GM19463 (cell line): ENCODE measurements around the gene SERPINA6.
"Not testable (repeated sequence)": the region's sequence is repeated elsewhere in the genome, so short reads cannot be mapped to it uniquely, and the experiment has no call there.

Source experiments
- ATAC-seq: cut with Tn5 transposase; IDR thresholded peaks from one replicate; pipeline ENCODE4 v1.9.1; 2021; ENCODE audit warnings: mild to moderate bottlenecking, moderate library complexity; ENCODE audit not compliant: unreplicated experiment

The SERPINA6 gene

GRCh38 chr14:94354638-94355185, 31.6 kb upstream of the SERPINA6 start:
- no peak for ATAC-seq

GRCh38 chr14:94354190-94354589, 31.1 kb upstream of the SERPINA6 start:
- not testable (repeated sequence) for ATAC-seq

DNA sequence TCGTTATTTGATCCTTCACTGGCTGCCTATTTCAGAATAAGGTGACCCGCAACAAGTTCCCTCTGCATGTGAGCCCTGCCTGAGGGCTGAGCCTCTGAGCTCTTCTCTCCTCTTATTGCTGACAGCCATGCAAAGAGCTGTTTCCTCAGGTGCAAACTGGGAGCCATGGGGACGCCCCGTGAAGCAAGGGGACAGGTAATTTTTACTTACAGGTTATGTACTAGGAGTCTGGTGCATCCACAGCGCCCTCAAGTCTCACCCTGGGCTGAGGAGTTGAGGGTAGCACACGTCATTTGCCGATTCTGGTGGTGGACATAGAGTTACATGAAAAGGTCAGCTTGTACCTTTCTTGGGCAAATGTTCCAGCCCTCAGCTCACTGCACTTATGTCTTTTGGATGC, 26.1 kb upstream of the SERPINA6 start:
- no peak for ATAC-seq

- no peak for ATAC-seq
Observed at GRCh38 chr14:94348836-94349235, 25.7 kb upstream of the SERPINA6 start.

DNA sequence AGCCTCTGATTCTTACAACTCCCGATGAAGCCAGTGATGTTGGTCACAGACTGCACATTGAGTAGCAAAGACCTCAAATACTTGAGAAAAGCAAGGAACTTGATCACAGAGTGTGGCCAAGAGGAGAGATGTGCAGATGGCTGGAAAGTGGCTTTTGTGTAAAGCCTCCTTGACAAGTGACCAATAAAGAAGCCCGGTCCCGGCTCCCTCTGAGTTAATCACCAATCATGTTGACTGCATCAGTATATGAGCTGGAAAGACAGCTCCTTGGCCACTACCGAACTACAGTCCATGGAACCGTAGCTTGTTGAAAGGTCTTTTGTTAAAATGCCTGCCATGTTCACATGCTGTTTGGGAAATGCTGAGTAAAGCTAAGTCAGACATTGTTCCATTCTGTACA, 23.7 kb upstream of the SERPINA6 start:
- no peak for ATAC-seq

DNA sequence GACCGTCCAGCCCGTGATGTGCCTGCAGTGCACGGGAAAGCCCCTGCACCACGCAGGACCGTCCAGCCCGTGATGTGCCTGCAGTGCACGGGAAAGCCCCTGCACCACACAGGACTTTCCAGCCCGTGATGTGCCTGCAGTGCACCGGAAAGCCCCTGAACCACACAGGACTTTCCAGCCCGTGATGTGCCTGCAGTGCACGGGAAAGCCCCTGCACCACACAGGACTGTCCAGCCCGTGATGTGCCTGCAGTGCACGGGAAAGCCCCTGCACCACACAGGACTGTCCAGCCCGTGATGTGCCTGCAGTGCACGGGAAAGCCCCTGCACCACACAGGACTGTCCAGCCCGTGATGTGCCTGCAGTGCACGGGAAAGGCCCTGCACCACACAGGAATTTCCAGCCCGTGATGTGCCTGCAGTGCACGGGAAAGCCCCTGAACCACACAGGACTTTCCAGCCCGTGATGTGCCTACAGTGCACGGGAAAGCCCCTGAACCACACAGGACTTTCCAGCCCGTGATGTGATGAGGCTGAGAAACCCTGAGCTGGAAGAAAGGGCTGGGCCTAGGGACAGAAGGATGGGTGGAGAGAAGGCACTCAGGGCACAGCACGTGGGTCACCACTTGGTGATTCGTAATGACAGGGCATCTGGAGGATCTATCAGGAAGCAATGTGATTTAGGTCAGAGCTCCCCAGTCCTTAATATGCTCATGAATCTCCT, 23.1 kb upstream of the SERPINA6 start:
- ATAC-seq = peak; percentile 76

DNA sequence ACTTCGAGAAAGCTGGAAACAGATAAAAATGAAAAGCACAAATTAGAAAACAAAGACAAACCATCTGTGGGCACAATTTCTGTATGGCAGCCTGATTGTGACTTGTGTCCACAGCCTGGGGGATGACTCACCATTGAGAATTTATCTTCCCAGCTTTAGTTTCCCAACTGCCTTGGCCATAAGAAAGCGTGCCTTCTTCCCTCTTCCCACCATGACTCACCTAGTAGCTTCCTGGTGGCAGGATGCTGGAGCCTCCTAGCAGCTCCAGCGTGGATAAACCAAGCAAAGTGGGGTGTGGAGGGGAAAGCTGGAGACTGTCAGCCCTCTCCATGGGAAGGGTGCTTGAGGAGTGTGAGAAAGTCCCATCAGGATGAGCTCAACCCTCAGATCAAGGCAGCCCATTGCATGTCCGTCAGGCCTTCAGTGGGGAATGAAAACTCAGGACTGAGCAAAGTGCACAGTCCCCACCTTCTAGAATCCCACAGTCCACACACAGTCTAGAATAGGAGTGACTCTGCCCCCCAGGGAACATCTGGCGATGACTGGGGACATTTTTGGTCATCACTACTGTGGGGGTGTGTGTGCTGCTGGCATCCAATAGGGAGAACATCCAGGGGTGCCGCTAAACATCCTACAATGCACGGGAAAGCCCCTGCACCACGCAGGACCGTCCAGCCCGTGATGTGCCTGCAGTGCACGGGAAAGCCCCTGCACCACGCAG, 22.4 kb upstream of the SERPINA6 start:
- no peak for ATAC-seq

DNA sequence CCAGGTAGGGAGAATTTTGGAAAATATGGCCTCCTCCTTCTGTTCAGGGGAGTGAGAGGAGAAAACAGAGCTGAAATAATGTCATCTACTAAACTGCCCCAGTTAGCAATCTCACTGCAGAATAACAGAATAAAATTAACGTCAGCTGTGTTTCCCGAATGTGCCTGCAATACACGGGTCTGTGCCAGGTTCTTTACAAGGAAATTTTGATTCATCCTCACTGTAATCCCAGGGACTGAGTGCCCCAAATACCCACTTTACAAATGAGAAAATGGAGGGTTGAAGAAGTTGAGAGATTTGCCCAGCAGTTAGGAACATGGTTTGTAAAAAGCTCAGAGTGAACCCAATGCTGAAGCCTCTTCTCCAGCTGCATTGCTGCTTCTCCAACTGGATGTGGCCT, 21.3 kb upstream of the SERPINA6 start:
- no peak for ATAC-seq

GRCh38 chr14:94343238-94344005, 20.3 kb upstream of the SERPINA6 start:
- no peak for ATAC-seq

GRCh38 chr14:94342334-94342934, 19.3 kb upstream of the SERPINA6 start:
- no peak for ATAC-seq

DNA sequence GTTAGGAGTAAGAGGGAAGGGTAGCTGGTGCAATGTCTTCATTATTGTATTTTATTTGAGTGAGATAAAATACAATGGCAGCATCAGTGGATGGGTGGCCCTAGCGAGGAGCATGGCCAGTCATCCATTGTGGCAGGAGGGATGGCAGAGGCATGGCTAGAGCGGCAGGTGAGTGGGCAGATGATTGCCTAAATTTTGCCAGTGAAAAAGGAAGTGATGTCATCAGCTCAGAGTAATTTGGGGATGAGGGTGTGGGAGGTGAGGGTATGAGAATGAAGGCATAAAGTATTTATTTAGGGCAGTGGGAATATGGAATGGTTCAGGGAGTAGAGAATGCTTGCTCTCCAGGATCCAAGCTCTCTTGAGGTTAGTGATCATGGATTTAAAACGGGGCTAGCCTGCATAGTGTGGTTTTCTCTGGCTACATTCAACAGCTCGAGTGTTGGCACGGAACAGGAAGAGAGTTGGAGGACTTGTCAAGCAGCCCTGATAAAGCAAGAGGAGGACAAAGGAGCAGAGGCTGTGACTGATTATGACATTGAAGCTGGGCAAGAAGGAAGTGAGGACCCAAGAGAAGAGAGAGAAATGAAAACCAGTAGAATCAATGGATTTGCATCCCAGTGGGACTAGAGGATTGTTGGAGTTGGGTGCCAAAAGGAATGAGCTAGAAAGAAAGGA, 18.7 kb upstream of the SERPINA6 start:
- no peak for ATAC-seq

GRCh38 chr14:94340533-94340932, 17.4 kb upstream of the SERPINA6 start:
- ATAC-seq = no peak

- ATAC-seq = no peak
Observed at GRCh38 chr14:94338023-94338422, 14.9 kb upstream of the SERPINA6 start.

DNA sequence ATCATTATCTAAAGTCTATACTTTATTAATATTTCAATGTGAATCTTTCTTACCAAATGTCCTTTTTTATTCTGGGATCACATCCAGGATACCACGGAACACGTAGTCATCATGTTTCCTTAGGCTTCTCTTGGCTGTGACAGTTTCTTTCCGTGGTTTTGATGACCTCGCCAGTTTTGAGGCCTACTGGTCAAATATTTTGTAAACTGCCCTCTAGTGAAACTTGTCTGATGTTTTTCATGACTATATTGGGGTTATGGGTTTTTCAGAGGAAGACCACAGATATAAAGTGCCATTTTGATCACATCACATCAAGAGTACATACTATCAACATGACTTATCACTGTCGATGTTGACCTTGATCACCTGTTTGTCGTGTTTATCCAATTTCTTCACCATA, 14.1 kb upstream of the SERPINA6 start:
- no peak for ATAC-seq

- ATAC-seq = no peak
Observed at GRCh38 chr14:94334872-94335271, 11.7 kb upstream of the SERPINA6 start.

GRCh38 chr14:94332587-94332986, 9.5 kb upstream of the SERPINA6 start:
- ATAC-seq = no peak

GRCh38 chr14:94332063-94332583, 9.0 kb upstream of the SERPINA6 start:
- ATAC-seq = no peak

DNA sequence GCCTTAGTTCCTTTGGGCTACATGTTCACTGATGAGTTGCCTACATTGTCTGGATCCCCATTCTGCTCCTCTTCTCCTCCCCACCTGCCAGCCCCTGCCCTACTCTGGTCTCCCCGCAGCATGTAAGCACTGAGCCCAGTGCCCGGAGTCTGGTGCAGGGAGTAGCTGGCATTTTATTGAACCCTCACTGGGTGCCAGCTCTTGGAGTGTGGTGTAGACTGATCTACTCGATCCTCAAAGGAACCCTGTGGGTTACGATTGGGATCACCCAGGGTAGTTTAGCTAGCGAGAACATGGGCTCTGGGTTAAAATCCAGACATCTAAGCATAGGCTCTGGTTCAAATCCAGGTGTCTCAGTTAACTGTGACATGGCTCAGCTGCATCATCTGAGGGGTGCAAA, 8.3 kb upstream of the SERPINA6 start:
- no peak for ATAC-seq

GRCh38 chr14:94330857-94331256, 7.7 kb upstream of the SERPINA6 start:
- ATAC-seq = no peak

DNA sequence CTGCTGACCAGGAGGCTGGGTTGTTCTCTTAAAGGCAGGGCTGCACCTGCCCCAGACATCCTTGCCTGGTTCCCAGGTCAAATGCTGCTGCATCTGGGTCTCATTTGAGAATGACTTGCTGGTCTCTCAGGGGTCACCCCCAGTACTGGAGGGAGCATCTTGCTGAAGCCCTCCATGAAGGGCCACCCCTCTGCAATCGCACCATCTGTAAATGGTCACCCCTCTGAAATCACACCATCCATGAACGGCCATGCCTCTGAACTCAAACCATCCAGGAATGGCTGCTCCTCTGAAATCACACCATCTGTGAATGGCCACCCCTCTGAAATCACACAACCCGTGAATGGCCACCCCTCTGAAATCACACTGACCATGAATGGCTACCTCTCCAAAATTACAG, 7.3 kb upstream of the SERPINA6 start:
- no peak for ATAC-seq
